HEK293 (cell line): ENCODE data around the gene GRID2.
"Not testable (repeated sequence)": the region's sequence is repeated elsewhere in the genome, so short reads cannot be mapped to it uniquely, and the experiment has no call there.

Source experiments
- CTCF ChIP-seq: fragments of 450-650 bp; formaldehyde crosslinking; IDR thresholded peaks from 2 replicates; pipeline ENCODE4 v1.5.1; 2016; ENCODE audit warnings: missing biosample characterization, missing genetic modification characterization
- PRDM10 ChIP-seq: fragments of 450-650 bp; formaldehyde crosslinking; IDR thresholded peaks from 2 replicates; pipeline ENCODE4 v1.5.1; 2016; ENCODE audit warnings: missing biosample characterization, missing genetic modification characterization
- TCF7L2 ChIP-seq: IDR thresholded peaks from 2 replicates; pipeline ENCODE4 v1.6.1; 2011; ENCODE audit warnings: low read depth, mild to moderate bottlenecking, inconsistent platforms, low read length, moderate library complexity, borderline replicate concordance

- not testable (repeated sequence) for TF ChIP-seq CTCF, TCF7L2, PRDM10
Measured at GRCh38 chr4:92448176-92448575, 144.4 kb downstream of the GRID2 start.
